Mucosa of rectum (tissue), 2 donors: ENCODE measurements around the gene XRRA1.

Source experiments
- H3K27ac ChIP-seq, 2 donors: one replicate each; pipeline ENCODE4 v1.7.0; 2013; ENCODE audit warnings: inconsistent platforms in 2 of 2, low read depth in 2 of 2, low read length in 2 of 2
- H3K27me3 ChIP-seq, 2 donors: one replicate each; pipeline ENCODE4 v1.7.0; 2013; ENCODE audit warnings: low read length in 2 of 2; ENCODE audit not compliant: control insufficient read depth in 2 of 2, insufficient read depth in 2 of 2
- H3K36me3 ChIP-seq, 2 donors: one replicate each; pipeline ENCODE4 v1.7.0; 2013; ENCODE audit warnings: low read length in 2 of 2; ENCODE audit not compliant: control insufficient read depth in 2 of 2, insufficient read depth in 2 of 2
- H3K4me1 ChIP-seq, 2 donors: one replicate each; pipeline ENCODE4 v1.7.0; 2013; ENCODE audit warnings: low read length in 2 of 2, mild to moderate bottlenecking in 1 of 2; ENCODE audit not compliant: control insufficient read depth in 2 of 2, insufficient read depth in 2 of 2
- H3K4me3 ChIP-seq, 2 donors: one replicate each; pipeline ENCODE4 v1.7.0; 2013; ENCODE audit warnings: low read length in 2 of 2
- H3K9ac ChIP-seq, 2 donors: one replicate each; pipeline ENCODE4 v1.7.0; 2013; ENCODE audit warnings: low read length in 2 of 2, low read depth in 1 of 2, mild to moderate bottlenecking in 1 of 2
- H3K9me3 ChIP-seq, 2 donors: one replicate each; pipeline ENCODE4 v1.7.0; 2013; ENCODE audit warnings: low read length in 2 of 2; ENCODE audit not compliant: control insufficient read depth in 2 of 2
- donor health status: healthy.
- donor health status: Normal muscosa, but diverticular disease.

Gene XRRA1

DNA sequence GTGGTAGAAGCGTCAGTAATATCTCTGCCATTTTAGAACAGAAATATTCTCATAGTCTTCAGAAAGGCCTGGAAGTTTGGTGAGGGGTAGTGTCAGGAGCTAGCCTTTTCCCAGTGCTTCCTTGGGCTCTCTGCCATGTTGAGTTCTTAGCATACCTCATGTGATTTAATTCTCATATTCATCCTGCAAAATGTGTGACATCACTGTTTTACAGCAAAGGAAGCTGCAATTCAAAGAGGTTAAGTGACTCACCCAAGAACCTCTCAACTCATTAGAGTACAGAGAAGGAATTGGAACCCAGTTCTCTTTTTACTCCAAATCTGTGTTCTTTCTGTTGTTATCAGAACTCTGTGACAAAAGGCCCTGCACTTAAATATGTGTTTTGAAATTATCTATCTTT is 128.1 kb downstream of the XRRA1 start:
- Histone ChIP-seq H3K9ac (no peak overlapping the region), H3K27me3 (no peaks in the 10 kb centered on the region), H3K4me1 (peaks cover 0 to 8% of the 10 kb centered on the region in 2 donors), H3K36me3 (peaks cover 20 to 40% of the 10 kb centered on the region in 2 donors), H3K4me3 (no peak overlapping the region), H3K9me3 (peaks cover 0 to 5% of the 10 kb centered on the region in 2 donors), H3K27ac (no peak overlapping the region)

DNA sequence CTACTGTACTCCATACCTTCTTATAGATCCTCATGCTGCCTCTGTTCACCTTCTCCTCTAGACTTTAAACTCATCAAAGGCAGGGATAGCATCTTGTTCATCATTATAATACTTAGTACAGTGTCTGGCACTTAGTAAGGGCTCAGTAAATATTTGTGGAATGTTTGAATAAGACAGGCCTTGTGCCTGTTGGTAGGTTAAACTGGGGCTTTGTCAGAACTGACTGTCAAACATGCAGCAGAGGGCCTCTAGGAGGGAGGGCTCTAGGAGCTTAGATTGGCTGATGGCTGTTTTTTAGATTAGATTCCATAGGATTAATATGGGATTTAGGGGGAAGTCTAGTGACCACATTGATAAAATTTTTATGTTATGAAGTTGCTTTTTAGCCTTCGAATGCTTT is 129.5 kb downstream of the XRRA1 start:
- H3K9me3 ChIP-seq: no peaks in the 10 kb centered on the region
- no peak overlapping the region for H3K4me3 ChIP-seq
- H3K4me1 ChIP-seq: peaks cover 0 to 8% of the 10 kb centered on the region in 2 donors
- H3K27ac ChIP-seq: no peak overlapping the region
- peaks cover 18 to 40% of the 10 kb centered on the region in 2 donors for H3K36me3 ChIP-seq
- H3K27me3 ChIP-seq: no peaks in the 10 kb centered on the region
- H3K9ac ChIP-seq: no peak overlapping the region

GRCh38 chr11:74818283-74818946 is 130.5 kb downstream of the XRRA1 start:
- peaks cover 0 to 8% of the 10 kb centered on the region in 2 donors for H3K4me1 ChIP-seq
- H3K27ac ChIP-seq: no peak overlapping the region
- H3K36me3 ChIP-seq: peaks cover 18 to 37% of the 10 kb centered on the region in 2 donors

DNA sequence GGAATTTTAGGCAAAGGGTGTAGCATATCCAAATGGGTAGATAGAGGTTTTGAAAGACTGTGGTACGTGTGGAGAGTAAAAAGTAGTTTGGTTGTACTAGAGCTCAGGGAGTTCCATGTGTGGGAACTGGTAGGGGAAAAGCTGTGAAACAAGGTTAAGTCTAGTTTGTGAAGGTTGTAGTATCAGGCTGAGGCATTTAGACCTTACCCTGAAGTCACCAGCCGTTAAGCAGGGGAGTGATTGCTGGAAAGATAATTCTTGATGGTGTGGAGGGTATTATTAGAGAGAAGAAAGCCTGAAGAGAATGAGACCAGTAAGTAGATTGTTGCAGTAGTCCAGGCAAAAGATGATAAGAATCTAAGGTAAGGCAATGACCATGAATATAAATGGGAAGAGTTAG is 132.2 kb downstream of the XRRA1 start:
- Histone ChIP-seq H3K4me3 (no peak overlapping the region), H3K9ac (no peak overlapping the region), H3K4me1 (peaks cover 0 to 3% of the 10 kb centered on the region in 2 donors), H3K9me3 (no peaks in the 10 kb centered on the region), H3K27me3 (no peaks in the 10 kb centered on the region), H3K36me3 (peaks cover 18 to 28% of the 10 kb centered on the region in 2 donors), H3K27ac (no peak overlapping the region)

More at GRCh38 chr11:74818283-74818946, 130.5 kb downstream of the XRRA1 start:
- Histone ChIP-seq H3K9ac (no peak overlapping the region), H3K27me3 (no peaks in the 10 kb centered on the region), H3K4me3 (no peak overlapping the region), H3K9me3 (no peaks in the 10 kb centered on the region)

GRCh38 chr11:74815966-74816365 is 132.9 kb downstream of the XRRA1 start:
- H3K36me3 ChIP-seq: peaks cover 18 to 28% of the 10 kb centered on the region in 2 donors
- no peak overlapping the region for H3K27ac ChIP-seq
- no peaks in the 10 kb centered on the region for H3K27me3 ChIP-seq
- H3K9me3 ChIP-seq: no peaks in the 10 kb centered on the region
- H3K4me3 ChIP-seq: no peak overlapping the region
- no peak overlapping the region for H3K9ac ChIP-seq
- H3K4me1 ChIP-seq: peaks cover 0 to 3% of the 10 kb centered on the region in 2 donors

DNA sequence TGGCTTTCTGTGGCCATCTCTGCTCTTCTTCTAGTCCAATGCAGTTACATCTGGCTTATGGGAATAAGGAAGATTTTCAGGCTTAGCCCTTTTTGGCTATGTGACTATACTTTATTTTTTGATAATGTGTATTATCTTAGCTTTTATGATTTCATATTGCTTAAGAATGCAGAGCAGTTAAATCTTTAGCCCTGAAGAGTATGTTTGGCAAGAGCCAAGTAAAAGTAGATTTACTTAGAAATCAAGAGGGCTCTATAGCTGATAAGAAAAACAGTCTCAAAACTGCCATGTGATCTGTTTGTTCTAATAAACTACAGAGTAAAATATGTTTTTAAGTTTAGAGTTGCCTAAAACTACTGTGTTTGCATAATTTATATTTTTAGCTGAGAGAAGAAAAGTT is 139.1 kb downstream of the XRRA1 start:
- no peak overlapping the region for H3K4me3 ChIP-seq
- no peak overlapping the region for H3K9ac ChIP-seq
- no peak overlapping the region for H3K27ac ChIP-seq

DNA sequence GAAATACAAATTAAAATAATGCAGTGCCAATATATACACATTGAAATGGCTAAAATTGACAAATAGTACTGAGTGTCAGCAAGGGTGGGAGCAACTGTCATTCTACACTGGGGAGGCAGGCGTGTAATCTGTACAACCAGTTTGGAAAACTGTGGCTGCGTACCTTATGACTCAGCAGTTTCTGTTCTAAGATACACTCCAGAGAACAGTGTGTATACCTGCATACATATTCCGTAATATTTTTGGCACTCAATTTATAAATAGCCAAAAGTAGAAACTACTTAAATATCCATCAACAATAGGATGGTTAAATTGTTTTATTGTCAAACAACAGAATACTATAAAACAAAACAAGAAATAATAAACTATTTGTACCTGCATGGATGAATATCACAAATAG is 142.6 kb downstream of the XRRA1 start:
- H3K4me1 ChIP-seq: no peaks in the 10 kb centered on the region
- no peaks in the 10 kb centered on the region for H3K9me3 ChIP-seq
- H3K27me3 ChIP-seq: no peaks in the 10 kb centered on the region
- no peak overlapping the region for H3K27ac ChIP-seq
- no peak overlapping the region for H3K9ac ChIP-seq
- peaks cover 0 to 5% of the 10 kb centered on the region in 2 donors for H3K36me3 ChIP-seq
- H3K4me3 ChIP-seq: no peak overlapping the region

More for the DNA sequence above, 139.1 kb downstream of the XRRA1 start:
- H3K9me3 ChIP-seq: no peaks in the 10 kb centered on the region
- H3K4me1 ChIP-seq: no peaks in the 10 kb centered on the region
- no peaks in the 10 kb centered on the region for H3K27me3 ChIP-seq
- peaks cover 0 to 11% of the 10 kb centered on the region in 2 donors for H3K36me3 ChIP-seq

GRCh38 chr11:74791333-74792100 is 157.4 kb downstream of the XRRA1 start:
- H3K4me1 ChIP-seq: peaks cover 0 to 2% of the 10 kb centered on the region in 2 donors
- no peaks in the 10 kb centered on the region for H3K27me3 ChIP-seq
- no peak overlapping the region for H3K4me3 ChIP-seq
- no peaks in the 10 kb centered on the region for H3K9me3 ChIP-seq
- H3K27ac ChIP-seq: no peak overlapping the region
- H3K36me3 ChIP-seq: peaks cover 29 to 30% of the 10 kb centered on the region in 2 donors
- no peak overlapping the region for H3K9ac ChIP-seq
